G401 (cell line): Measurements from ENCODE around the gene C1orf105. TPM values are rescaled to one million over a fixed set of nuclear protein-coding genes. Genes with fewer than 3 reads are reported as not detected.

Experiments used
- DNase-seq: peaks from one replicate; pipeline ENCODE4 v3.0.0-alpha.2; 2015; ENCODE audit warnings: low spot score
- in situ Hi-C: cut with HindIII; loops from 2 replicates; pipeline ENCODE4 v1.10.0; 2016; ENCODE audit warnings: low sequenced_read_pairs, mixed read lengths
- total RNA-seq: library from RNA; depleted of rRNA; stranded (reverse); fragments of >200 nt; shearing (Covaris generic); gene quantifications from 2 replicates; pipeline ENCODE4 v1.2.3, GENCODE V29; 2014

The C1orf105 gene
- total RNA-seq, 1 experiment from 2014 or later = not detected

- no peak for DNase-seq
- in situ Hi-C loops = no loop called here
Measured at GRCh38 chr1:172394141-172394751, 26.2 kb upstream of the C1orf105 start.

- no peak for DNase-seq
- in situ Hi-C loops = no loop called here
Measured at GRCh38 chr1:172394811-172395210, 25.7 kb upstream of the C1orf105 start.

GRCh38 chr1:172395576-172395975, 24.9 kb upstream of the C1orf105 start:
- in situ Hi-C loops = no loop called here
- no peak for DNase-seq

GRCh38 chr1:172397221-172397620, 23.3 kb upstream of the C1orf105 start:
- DNase-seq = no peak
- in situ Hi-C loops = no loop called here

- in situ Hi-C loops = no loop called here
- no peak for DNase-seq
Measured at GRCh38 chr1:172397633-172398032, 22.9 kb upstream of the C1orf105 start.

- DNase-seq = no peak
- in situ Hi-C loops = no loop called here
Measured at GRCh38 chr1:172398193-172398592, 22.3 kb upstream of the C1orf105 start.

- in situ Hi-C loops = no loop called here
- DNase-seq = peak; percentile 72
Measured at GRCh38 chr1:172398970-172399755, 21.3 kb upstream of the C1orf105 start.

- in situ Hi-C loops = no loop called here
- DNase-seq = peak; percentile 50
Measured at GRCh38 chr1:172399756-172400721, 20.4 kb upstream of the C1orf105 start.

GRCh38 chr1:172400722-172401105, 19.8 kb upstream of the C1orf105 start:
- in situ Hi-C loops = no loop called here
- no peak for DNase-seq

GRCh38 chr1:172401477-172401876, 19.0 kb upstream of the C1orf105 start:
- in situ Hi-C loops = no loop called here

GRCh38 chr1:172401892-172402291, 18.6 kb upstream of the C1orf105 start:
- in situ Hi-C loops = no loop called here
- DNase-seq = no peak

More at GRCh38 chr1:172401477-172401876, 19.0 kb upstream of the C1orf105 start:
- DNase-seq = no peak

- no peak for DNase-seq
- in situ Hi-C loops = no loop called here
Measured at GRCh38 chr1:172402878-172403569, 17.5 kb upstream of the C1orf105 start.

GRCh38 chr1:172404121-172404520, 16.4 kb upstream of the C1orf105 start:
- in situ Hi-C loops = no loop called here
- peak; percentile 55 for DNase-seq

GRCh38 chr1:172405912-172406311, 14.6 kb upstream of the C1orf105 start:
- in situ Hi-C loops = no loop called here
- DNase-seq = no peak

GRCh38 chr1:172406968-172407367, 13.5 kb upstream of the C1orf105 start:
- DNase-seq = no peak
- in situ Hi-C loops = no loop called here

- in situ Hi-C loops = no loop called here
- no peak for DNase-seq
Measured at GRCh38 chr1:172408958-172409357, 11.5 kb upstream of the C1orf105 start.

- in situ Hi-C loops = no loop called here
- no peak for DNase-seq
Measured at GRCh38 chr1:172410027-172410426, 10.5 kb upstream of the C1orf105 start.

GRCh38 chr1:172411791-172412338, 8.6 kb upstream of the C1orf105 start:
- no peak for DNase-seq
- in situ Hi-C loops = no loop called here

- in situ Hi-C loops = no loop called here
- DNase-seq = no peak
Measured at GRCh38 chr1:172414331-172414730, 6.2 kb upstream of the C1orf105 start.
